Medulla oblongata (tissue), 1 donor: ENCODE measurements around the gene ZNF800.

Source experiments
- DNase-seq: peaks from one replicate; pipeline ENCODE4 v3.0.0-alpha.2; 2015; ENCODE audit errors: extremely low spot score

The ZNF800 gene

DNA sequence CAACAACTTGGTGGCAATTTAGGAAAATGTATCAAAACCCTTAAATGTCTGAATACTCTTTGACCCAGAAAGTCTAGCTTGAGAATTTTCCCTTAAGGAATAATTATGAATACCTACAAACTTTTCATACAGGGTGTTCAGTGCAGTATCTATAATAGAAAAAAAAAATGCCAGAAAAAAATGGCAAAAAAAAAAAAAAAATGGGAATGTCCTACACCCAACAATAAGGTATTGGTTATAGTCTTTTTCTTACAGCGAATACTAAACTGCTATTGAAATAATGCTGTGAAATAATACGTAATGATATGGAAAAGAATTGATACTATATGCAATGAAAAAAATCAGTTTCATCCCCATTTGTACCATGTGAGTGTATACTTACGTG lies 44.3 kb downstream of the ZNF800 start:
- DNase-seq: no peak

DNA sequence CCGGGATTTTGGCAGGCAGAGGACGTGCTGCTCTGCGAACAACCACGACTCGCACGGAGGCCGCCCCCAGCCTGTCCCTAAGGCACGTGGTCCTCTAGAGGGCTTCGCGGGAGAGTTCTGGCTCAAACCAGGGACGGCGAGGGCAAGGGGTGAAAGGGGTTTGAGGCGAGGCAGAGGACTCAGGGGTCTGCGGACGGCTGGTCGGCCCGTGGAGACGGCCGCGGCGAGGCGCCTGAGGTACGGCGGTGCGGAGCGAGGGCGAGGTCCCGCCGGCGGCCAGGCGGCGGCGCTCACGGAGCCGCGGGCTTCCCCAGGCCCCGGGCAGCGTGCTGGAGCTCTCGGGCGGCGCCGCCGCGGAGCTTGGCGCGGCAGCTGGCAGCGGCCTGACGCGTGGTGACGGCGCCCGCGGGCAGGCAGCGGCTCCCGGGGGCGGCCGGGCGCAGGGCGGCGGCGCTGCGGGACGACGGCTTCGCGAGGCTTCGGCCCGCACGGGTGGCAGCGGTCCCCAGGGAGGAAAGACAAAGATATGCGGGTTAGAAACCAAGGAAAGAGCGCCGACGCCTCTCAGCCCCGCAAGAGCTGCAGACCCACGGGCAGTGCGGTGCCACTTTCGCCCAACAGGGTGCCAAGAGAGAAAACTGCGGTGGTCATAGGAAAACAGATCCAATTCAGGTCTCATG lies 44.8 kb downstream of the ZNF800 start:
- peak; percentile 57 for DNase-seq

DNA sequence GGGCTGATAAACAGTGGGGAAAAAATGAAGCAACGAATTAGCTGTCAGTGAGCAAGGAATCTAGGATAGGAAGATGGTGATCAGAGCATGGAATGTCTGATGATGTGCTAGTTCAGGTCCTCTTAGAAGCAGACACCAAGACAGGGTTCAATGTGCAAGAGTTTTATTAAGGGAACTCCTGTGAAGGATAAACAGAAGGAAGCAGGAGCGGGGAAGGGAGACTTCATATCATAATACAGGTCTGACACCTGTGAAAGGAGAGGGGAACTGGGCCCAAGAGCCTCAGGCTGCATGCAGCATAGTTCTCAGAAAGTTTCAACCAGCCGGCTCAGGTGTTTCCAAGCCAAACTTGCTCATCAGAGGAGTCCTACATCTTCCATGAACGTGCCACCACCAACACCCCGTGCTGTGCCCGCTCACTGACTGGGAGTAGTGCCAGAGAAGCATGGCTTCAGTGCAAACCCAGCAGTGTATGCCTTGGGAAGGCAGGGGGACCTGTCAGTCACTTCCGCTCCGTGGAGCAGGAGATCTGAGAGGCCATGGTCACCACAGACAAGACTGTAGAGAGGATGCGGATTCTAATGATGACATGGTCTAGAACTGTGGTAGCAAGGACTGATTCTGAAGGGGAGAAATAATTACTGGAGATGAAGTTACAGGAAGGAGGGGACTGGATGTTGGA lies 45.8 kb downstream of the ZNF800 start:
- DNase-seq: no peak

DNA sequence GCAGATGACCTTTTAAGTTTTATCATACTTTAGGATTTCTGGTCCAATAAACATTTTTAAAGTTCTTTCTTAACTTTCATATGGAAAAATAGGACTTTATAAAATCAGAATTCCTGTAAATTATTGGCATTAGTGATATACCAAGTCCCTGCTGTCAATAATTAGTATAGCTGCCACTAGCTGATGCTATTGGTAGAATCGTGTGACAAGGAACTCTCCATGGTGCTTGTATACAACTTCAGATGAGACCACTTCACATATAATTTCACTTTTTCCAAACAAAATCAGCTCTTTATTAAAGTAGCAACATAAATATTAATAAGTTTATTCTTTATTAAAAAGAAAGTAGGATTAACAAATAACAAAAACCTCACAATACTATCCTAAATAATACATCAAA lies 49.9 kb downstream of the ZNF800 start:
- no peak for DNase-seq

DNA sequence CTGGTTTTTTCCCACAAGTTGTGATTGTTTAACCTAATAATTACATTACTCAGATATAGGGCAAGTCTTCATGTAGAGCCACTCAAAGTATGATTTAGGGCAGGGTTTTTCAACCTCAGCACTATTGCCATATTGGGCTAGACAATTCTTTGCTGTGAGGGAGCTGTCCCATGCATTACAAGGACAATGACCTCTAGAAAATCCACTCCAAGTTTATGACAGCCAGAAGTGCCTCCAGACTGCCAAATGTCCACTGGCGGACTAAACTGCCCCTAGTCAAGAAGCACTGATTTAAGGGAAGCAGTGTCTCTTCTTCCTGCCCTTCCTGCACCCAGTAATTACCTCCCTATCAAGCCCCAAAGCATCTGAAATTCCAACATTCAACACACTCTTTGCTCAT lies 54.4 kb downstream of the ZNF800 start:
- DNase-seq: no peak

DNA sequence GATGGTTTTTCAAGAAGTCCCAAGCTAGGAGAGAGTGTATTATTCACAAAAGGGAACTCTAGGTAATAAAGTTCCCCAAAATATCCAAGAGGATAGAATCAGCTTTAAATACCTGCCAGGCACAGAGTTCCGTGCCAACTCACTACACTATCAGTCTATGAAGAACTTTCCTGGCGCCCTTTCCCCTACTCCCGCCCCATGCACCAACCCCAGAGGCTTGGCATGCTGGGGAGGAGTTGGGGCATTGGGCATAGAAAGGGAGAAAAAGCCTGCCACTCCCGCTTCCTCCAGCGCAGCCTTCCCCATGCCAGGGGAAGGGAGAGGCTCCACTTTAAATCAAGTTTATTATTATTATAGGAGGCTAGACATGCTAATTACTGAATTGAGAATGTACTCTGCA lies 54.9 kb downstream of the ZNF800 start:
- DNase-seq: no peak

DNA sequence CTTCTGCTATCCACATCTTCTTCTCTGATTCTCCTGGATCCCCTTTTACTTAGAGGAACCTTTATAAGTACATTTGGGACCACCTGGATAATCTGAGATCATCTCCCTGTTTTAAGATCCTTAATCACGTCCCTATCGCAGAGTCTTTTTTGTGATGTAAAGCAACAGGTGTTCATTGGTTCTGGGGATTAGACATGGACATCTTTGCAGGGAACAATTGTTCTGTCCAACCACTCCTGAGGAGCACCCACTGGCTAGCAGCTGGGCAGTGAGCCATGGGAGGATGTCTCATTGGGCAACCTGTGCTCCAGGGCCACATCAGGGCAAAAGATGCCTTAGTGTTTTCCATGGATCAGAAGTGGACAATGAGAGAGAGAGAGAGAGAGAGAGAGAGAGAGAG lies 56.0 kb downstream of the ZNF800 start:
- DNase-seq: no peak

DNA sequence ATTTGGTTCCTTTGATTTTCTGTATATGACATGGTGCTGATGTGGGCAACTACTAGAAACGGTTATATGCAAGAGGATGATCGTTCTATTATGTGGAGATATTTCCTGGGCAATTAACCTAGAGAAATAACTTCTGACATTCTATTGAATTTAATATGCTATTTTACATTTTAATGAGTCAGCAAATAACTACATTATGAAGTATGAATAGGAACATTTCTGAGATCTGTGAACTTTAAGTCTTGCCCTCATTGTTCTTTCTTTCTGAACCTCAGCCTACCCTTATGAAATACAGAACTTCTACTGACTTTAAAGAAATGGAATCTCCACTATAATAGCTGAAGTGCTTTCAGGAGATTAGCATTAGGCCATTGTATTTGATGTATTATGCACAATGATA lies 59.6 kb downstream of the ZNF800 start:
- no peak for DNase-seq

DNA sequence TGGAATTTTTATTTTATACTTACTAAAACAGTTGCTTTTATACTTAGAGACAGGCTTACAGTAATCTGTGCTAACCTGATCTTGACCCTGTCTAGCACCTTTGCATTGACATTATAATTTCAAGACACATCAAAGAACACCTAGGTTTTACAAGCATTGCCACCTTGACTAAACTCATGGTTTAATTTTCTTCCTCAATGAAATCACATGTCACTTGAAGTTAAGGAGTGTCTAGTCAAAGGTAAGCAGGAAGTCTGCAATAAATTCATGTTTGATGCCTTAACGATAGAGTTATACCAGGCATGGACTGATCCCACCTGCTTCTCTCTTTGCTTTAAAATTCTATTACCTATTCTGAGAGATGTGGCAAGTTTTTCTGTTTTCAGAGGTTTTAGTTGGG lies 62.4 kb downstream of the ZNF800 start:
- no peak for DNase-seq

DNA sequence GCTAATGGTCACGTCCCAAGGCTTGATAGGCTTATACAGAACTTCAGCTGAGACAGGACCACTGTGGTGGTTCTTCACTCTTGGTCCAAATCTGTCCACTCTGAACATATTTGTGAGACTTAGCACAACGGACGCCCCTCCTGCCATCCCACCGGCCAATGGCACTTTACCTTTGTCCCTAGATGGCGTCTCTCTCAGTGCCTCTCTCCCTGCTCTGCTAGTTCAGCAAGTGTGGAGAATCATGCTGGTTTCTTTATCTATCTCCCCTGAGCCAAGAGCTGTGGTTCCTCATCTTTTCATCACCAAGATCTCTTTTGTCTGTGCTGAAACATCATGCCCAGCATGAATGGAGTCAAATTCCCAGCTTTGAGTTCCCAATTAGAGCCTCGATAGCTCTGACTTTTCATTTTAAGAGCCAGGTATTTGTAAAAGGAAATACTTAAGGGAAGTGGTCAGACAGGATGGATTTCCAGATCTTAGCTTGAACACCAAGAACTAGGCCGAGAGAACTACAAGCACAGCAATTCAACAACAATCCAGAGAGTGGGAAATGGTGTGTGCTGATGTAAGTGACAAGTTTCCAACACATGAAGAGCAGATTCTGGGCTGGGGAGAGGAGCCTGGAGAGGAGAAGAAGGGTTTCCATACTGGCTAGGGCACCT lies 69.5 kb downstream of the ZNF800 start:
- no peak for DNase-seq

DNA sequence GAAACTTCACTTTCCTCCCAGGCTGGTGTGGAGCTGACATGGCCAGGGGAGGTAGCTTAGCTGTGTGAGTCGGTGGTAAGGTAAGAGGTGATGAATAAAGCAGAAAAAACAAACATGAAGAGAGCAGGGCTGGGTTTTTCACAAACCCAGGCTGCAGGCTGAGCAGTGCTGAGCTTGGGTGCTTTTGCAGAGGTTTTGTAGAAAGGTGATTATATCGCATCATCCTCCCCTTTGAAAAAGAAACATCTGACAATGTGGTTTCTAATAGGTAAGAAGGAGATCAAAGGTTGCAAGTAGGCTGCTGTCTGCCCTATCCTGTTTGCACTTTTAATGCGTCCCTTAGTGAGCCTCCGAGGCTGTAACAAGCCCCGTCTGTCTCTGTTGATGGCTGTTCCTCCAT lies 70.2 kb downstream of the ZNF800 start:
- DNase-seq: no peak

DNA sequence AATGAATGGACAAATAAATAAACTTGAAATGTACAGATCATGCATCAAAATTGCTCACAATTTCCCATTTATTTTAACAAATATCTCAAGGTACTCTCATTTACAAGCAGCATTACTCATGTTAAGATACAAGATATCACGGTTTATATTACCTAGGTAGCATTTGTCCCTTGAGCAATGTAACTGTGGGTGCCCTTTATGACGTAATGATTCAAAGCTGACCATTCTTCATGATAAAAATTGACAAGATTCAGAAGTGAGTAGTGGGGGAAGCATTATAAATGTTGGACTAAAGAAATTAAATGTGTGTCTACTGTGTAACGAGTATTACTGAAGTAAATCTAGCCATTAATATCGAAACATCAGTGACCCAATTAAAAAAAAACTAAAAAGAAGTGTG lies 71.5 kb downstream of the ZNF800 start:
- no peak for DNase-seq
